NCI-H82 treated with DMSO at 0.1 percent for 48 hours (cell line): ENCODE data around the gene FADS1.

ENCODE experiments used
- DNase-seq: peaks from one replicate; lab custom pipeline; 2025; ENCODE audit not compliant: unreplicated experiment; lab: John Stamatoyannopoulos, UW

Gene FADS1

GRCh38 chr11:61846362-61847020 is 29.7 kb upstream of the FADS1 start:
- no peak for DNase-seq

GRCh38 chr11:61844909-61845565 is 28.2 kb upstream of the FADS1 start:
- no peak for DNase-seq

DNA sequence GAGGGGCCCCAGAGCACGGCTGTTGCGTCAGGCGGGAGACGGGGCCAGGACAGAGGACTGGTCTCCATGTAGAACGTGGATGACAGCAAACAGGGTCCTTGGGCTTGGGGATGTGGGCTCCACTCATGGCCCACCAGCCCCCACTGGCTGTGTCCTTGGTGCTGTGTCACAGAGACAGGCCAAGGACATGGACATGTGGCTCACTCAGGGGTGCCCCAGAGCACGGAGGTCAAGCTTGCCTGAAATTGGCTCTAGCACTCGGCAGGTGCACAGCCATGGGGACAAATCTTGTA is 25.7 kb upstream of the FADS1 start:
- no peak for DNase-seq

DNA sequence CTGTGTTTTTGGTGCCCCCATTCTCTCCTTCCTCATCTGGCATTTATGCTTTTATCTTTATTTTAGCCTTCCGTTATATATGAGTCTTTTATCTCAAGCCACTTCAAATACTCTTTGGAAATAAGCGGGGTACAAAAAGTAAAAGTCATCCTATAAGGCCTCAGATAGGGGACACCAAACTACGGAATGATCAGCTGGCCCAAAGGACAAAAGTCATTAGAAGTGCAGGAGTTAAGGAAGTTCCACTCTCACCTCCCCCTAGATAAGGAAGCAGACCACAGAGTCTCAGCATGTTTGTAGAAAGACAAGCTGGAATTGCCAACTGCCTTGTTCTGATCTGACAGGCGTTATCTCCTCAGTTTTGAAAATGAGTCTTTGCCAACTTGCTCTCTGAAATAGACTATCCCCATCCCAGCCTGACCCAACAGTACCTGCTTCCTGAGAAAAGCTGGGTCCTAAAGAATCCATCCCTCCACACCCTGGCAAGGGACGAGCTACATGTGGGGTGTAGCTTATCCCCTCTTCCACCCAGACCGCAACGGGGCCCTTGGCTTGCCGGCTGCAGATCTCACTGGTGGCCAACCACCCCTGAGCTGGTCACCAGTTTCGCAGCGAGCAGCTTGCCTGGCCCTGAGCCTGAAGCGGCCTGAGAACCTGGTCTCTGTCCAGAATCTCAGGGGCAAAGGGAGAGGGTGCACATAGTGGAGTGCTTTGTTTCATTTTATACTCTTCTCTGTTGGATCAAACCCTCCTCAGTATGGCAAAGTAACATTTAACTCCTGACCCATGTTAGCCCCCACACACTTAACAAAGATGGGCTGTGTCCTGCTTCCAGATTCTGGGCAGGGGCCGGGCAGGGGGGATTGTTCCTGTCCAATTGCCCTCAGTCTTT is 25.1 kb upstream of the FADS1 start:
- DNase-seq: no peak

GRCh38 chr11:61840371-61840770 is 23.6 kb upstream of the FADS1 start:
- DNase-seq: no peak

GRCh38 chr11:61839742-61840141 is 22.9 kb upstream of the FADS1 start:
- DNase-seq: no peak

GRCh38 chr11:61838921-61839320 is 22.1 kb upstream of the FADS1 start:
- no peak for DNase-seq

DNA sequence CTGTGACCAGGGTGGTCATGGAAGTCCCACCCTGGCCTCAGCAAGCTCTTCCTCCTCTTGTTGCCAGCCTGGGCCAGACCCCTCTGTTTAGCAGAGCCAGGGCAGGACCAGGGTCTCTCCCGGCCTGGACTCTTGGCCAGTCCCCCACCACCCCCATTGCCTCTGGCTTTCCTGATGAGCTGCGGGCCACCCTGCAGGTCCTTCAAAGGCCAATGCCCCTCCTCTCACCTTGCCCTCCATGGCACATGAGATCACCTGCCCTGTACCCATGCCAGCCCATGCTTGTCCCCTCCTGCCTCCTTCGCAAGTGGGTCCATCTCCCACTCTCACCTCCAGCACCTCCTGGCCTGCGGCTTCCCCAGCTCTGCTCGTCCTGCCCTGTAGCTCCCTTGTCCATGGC is 21.7 kb upstream of the FADS1 start:
- DNase-seq: no peak

DNA sequence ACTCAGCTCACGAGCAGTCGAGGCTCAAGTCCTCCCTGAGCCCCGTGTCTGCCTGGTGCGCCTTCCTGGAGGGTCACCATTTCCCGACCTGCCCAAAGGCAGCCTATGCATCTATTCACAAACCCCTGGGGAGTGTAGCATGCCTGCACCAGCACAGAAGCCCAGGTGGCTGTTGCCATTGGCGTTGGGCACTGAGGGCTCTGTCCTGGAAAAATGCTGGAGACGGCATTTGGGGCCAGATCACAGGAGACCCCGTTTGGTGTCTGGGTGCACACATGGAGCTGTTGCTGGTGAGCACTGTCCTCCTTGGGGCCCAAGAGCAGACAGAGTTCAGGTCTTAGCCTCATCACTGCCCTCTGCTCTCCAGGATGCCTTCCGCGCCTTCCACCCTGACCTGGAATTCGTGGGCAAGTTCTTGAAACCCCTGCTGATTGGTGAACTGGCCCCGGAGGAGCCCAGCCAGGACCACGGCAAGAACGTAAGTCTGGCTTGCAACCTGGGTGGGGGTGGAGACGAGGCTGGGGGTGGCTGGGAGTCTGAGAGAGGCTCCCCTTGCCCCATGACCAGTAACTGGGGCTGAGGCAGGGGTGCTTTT is 20.7 kb upstream of the FADS1 start:
- DNase-seq: no peak

GRCh38 chr11:61836193-61836592 is 19.4 kb upstream of the FADS1 start:
- no peak for DNase-seq

DNA sequence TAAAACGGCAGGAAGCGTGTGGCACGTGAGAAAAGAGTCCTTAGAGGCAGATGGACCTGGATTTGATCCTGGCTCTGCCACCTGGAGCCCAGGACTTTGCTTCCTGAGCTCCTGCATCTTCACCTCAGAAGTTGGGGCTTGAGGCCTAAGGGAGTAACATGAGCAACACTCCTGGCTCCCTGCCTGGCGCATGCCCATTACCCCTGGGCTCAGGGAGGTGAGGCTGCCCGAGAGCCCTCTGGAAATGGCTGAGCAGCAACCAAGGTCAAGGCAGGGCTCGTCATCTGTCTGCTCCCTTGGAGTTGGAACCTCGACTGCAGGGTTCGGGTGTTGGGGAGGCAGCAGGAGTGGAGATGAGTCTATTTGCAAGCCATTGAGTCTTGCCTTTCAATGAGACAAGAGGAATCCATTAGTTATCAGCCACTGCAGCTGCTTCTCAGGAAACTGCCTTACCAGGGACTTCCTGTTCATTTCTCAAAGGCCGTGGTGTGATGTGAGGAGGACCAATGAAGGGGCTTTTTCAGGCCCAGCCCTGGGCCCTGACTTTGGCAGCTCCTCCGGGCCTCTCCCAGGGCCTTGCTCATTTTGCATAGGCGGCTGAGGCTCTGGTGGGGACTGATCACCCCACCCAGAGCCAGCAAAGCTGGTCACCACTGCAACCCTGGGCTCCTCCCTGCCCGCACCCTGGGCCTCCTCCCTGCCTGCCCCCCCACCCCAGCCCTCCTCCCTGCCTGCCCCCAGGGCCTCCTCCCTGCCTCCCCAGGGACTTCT is 17.7 kb upstream of the FADS1 start:
- DNase-seq: no peak

DNA sequence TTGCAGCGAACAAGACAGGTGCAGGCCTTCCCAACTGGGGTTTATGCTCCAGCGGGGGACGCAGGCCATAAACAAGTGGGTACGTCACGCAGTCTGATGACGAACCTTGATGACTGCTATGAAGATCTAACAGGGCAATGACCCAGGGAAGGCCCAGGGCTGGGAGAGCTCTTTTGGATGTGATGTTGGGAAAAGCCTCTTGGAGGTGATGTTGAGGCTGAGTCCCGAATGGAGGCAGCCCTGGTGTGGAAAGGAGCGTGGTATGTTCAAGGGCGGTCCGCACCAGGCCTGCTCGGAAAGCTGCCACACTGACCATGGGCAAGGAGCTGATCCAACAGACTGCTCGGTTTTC is 17.1 kb upstream of the FADS1 start:
- DNase-seq: no peak

- no peak for DNase-seq
Measured at GRCh38 chr11:61833471-61833870, 16.7 kb upstream of the FADS1 start.

DNA sequence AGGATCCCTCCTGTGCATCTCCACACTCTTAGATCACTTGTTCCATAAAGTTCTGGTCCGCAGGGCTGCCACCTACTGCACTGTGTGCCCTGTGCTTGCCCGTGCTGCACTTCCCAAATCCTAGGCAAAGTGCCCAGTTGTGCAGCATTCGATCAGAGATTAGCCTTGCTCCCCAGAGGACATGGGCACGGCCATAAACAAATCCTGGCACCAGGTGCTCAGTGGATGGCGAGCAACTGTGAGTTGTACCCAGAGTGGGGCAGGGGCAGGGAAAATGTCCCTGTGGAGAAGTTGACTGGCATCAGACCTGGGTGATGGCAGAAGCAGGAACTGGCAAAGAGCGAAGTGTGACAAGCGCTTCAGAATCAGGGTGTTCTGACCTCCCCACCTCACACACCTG is 16.0 kb upstream of the FADS1 start:
- no peak for DNase-seq

DNA sequence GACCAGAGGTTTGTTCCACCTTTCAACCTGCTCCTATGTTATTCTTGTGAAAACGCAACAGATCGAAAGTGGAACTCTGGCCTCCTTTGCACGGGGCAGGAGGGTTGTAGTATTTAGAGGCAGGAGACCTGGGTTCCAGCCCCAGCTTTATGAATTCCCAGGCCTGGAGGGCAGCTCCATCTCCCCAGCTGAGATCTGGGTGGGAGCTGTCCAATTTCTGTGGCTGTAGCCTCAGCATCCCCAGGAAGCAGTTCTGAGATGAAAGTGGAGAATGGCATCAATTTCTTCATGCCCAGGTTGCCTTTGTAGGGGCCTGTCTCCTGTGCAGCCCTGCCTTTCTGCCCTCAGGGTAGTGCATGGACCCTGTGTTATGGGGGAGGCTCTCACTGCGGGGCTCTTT is 15.4 kb upstream of the FADS1 start:
- no peak for DNase-seq

DNA sequence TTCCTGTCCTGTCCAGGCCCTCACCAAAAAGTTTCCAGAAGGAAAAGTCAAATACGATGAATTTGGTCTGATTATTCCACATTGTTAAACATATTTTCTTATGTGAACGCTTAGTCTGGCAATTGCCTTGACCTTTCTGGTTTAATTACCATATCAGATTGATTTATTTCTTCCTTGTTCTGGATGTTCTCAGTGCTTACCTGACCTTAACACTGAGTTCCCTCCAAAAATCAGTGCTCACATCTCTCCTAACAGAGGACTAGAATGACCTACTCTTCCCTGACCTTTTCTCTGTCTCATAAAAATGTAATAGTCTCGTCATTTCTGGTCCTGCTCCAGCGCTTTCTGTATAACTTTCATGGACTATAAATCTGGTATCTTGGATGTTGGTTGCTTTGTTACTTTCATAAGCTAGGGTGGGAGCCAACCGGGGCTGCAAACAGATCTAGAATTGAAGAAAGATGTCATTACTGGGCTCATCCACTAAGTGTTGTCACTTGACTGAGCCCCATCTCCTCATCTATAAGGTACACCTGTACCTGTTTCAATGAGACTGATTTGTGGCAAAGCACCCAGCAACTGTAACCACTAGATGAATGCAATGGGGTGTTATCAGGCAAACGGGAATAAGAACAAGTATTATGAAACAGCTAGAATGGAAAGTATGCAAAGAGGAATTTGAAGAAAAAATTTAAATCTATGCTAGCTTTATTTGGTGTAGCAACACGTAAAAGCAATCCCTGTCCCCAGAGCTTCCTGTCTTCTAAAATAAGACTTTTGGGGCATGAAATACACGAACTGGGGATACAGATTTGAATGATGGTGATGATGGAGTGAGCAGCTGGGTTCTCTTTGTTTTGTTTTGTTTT is 13.7 kb upstream of the FADS1 start:
- no peak for DNase-seq

GRCh38 chr11:61829806-61830205 is 13.0 kb upstream of the FADS1 start:
- no peak for DNase-seq

- DNase-seq: no peak
Measured at GRCh38 chr11:61828629-61829407, 12.0 kb upstream of the FADS1 start.

DNA sequence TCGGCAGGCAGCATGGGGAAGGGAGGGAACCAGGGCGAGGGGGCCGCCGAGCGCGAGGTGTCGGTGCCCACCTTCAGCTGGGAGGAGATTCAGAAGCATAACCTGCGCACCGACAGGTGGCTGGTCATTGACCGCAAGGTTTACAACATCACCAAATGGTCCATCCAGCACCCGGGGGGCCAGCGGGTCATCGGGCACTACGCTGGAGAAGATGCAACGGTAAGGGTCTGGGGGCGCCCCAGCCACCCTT is 11.5 kb upstream of the FADS1 start:
- DNase-seq: no peak
